Neutrophil (primary cell): ENCODE measurements around the gene DGLUCY.

Source experiments
- H3K27ac ChIP-seq: fragments of 200-600 bp; sonication (generic); 2 replicates; pipeline ENCODE4 v1.5.1; 2016; ENCODE audit warnings: mild to moderate bottlenecking, moderate library complexity
- H3K27me3 ChIP-seq: fragments of 200-600 bp; sonication (generic); 2 replicates; pipeline ENCODE4 v1.6.0; 2016; ENCODE audit warnings: mild to moderate bottlenecking
- H3K36me3 ChIP-seq: fragments of 200-600 bp; sonication (generic); 2 replicates; pipeline ENCODE4 v1.5.1; 2017
- H3K4me1 ChIP-seq, 2 experiments: fragments of 200-600 bp in 1 of 2; sonication (generic) in 1 of 2; 1 replicate in 1 of 2; 2 replicates in 1 of 2; pipeline versions ENCODE4 v1.5.1 to v1.6.1; 2013 to 2016; ENCODE audit warnings: low read depth in 1 of 2, low read length in 1 of 2, mild to moderate bottlenecking in 1 of 2, moderate library complexity in 1 of 2; ENCODE audit not compliant: control insufficient read depth in 1 of 2, insufficient read depth in 1 of 2
- H3K4me3 ChIP-seq, 2 experiments: fragments of 200-600 bp in 1 of 2; sonication (generic) in 1 of 2; 1 replicate in 1 of 2; 2 replicates in 1 of 2; pipeline ENCODE4 v1.5.1; 2013 to 2016; ENCODE audit warnings: low read depth in 1 of 2, low read length in 1 of 2, mild to moderate bottlenecking in 1 of 2, moderate library complexity in 1 of 2
- H3K9me3 ChIP-seq: fragments of 200-600 bp; sonication (generic); 2 replicates; pipeline ENCODE4 v1.5.1; 2016
- CTCF ChIP-seq: fragments of 200-600 bp; sonication (generic); IDR thresholded peaks from 2 replicates; pipeline ENCODE4 v1.5.1; 2016; ENCODE audit warnings: antibody characterized with exemption

Gene DGLUCY

GRCh38 chr14:91111443-91111842, 2.4 kb upstream of the DGLUCY start:
- peak overlapping the region; percentile 5 for H3K27ac ChIP-seq
- H3K4me1 ChIP-seq, result peaks cover 54 to 60% of the 10 kb centered on the region in 2 experiments
- no peak for TF ChIP-seq CTCF
- no peaks in the 10 kb centered on the region for H3K36me3 ChIP-seq
- no peaks in the 10 kb centered on the region for H3K27me3 ChIP-seq
- H3K9me3 ChIP-seq, result no peaks in the 10 kb centered on the region
- H3K4me3 ChIP-seq, result no peak overlapping the region

- no peak overlapping the region for H3K27ac ChIP-seq
- H3K27me3 ChIP-seq, result no peaks in the 10 kb centered on the region
- peaks cover 62 to 68% of the 10 kb centered on the region in 2 experiments for H3K4me1 ChIP-seq
- TF ChIP-seq CTCF, result no peak
- no peaks in the 10 kb centered on the region for H3K9me3 ChIP-seq
- no peak overlapping the region for H3K4me3 ChIP-seq
- no peaks in the 10 kb centered on the region for H3K36me3 ChIP-seq
These were observed 1.7 kb upstream of the DGLUCY start for GRCh38 chr14:91112194-91112593.

GRCh38 chr14:91114079-91115065, 499 bp downstream of the DGLUCY start:
- Histone ChIP-seq H3K36me3 (no peaks in the 10 kb centered on the region), H3K27me3 (no peaks in the 10 kb centered on the region), H3K27ac (peak overlapping the region; percentile 98), H3K4me3 (peak overlapping the region; percentile 73 to 76), H3K4me1 (peaks cover 66 to 72% of the 10 kb centered on the region in 2 experiments), H3K9me3 (no peaks in the 10 kb centered on the region)
- peak; percentile 11 for TF ChIP-seq CTCF

- H3K27me3 ChIP-seq, result no peaks in the 10 kb centered on the region
These were observed 2.3 kb downstream of the DGLUCY start for GRCh38 chr14:91115986-91116770.

More at GRCh38 chr14:91115986-91116770, 2.3 kb downstream of the DGLUCY start:
- peak overlapping the region; percentile 73 to 76 for H3K4me3 ChIP-seq
- H3K9me3 ChIP-seq, result no peaks in the 10 kb centered on the region
- H3K36me3 ChIP-seq, result no peaks in the 10 kb centered on the region
- H3K4me1 ChIP-seq, result peaks cover 68 to 75% of the 10 kb centered on the region in 2 experiments
- H3K27ac ChIP-seq, result peak overlapping the region; percentile 98
- TF ChIP-seq CTCF, result no peak
